SK-N-SH treated with all-trans-retinoic acid at 6 μM for 48 hours (cell line): ENCODE results near the gene CFTR.

Experiments
- ZFP3 ChIP-seq: fragments of 250-450 bp; sonication (Bioruptor Pico); IDR thresholded peaks from 2 replicates; pipeline ENCODE4 v1.5.0; 2020; ENCODE audit warnings: mild to moderate bottlenecking, moderate library complexity
- ZNF565 ChIP-seq: fragments of 450-650 bp; formaldehyde crosslinking; conservative IDR thresholded peaks from 2 replicates; pipeline ENCODE4 v1.5.0; 2020; ENCODE audit warnings: low read depth, mild to moderate bottlenecking, moderate library complexity
- ZNF70 ChIP-seq: fragments of 450-650 bp; formaldehyde crosslinking; IDR thresholded peaks from 2 replicates; pipeline ENCODE4 v1.5.0; 2020; ENCODE audit warnings: mild to moderate bottlenecking, moderate library complexity

GRCh38 chr7:117661328-117661727, 181.5 kb downstream of the CFTR start:
- TF ChIP-seq ZFP3 (CRISPR knock-in tag) = no peak
- no peak for TF ChIP-seq ZNF565 (CRISPR knock-in tag)
- TF ChIP-seq ZNF70 (CRISPR knock-in tag) = no peak
